ENCODE data around the gene METTL24. TPM values are rescaled to one million over a fixed set of nuclear protein-coding genes. Genes with fewer than 3 reads are reported as not detected.
"Not testable (repeated sequence)": the region's sequence is repeated elsewhere in the genome, so short reads cannot be mapped to it uniquely, and the experiment has no call there.

Gene METTL24
- polyA plus RNA-seq, 1 donor = 14.7 TPM

- no peak for DNase-seq
Observed at GRCh38 chr6:110269623-110270022, 88.5 kb downstream of the METTL24 start.

- DNase-seq = no peak
Observed at GRCh38 chr6:110266996-110267395, 91.2 kb downstream of the METTL24 start.

- no peak for DNase-seq
Observed at GRCh38 chr6:110265273-110265672, 92.9 kb downstream of the METTL24 start.

GRCh38 chr6:110256366-110256765 lies 101.8 kb downstream of the METTL24 start:
- DNase-seq = no peak

GRCh38 chr6:110255211-110255750 lies 102.9 kb downstream of the METTL24 start:
- DNase-seq = peak; percentile 46

- DNase-seq = no peak
Observed at GRCh38 chr6:110250838-110251237, 107.3 kb downstream of the METTL24 start.

GRCh38 chr6:110250058-110250457 lies 108.1 kb downstream of the METTL24 start:
- DNase-seq = no peak

- no peak for DNase-seq
Observed at GRCh38 chr6:110246900-110247546, 111.1 kb downstream of the METTL24 start.

- no peak for DNase-seq
Observed at GRCh38 chr6:110246378-110246777, 111.8 kb downstream of the METTL24 start.

GRCh38 chr6:110244621-110245020 lies 113.5 kb downstream of the METTL24 start:
- not testable (repeated sequence) for DNase-seq

- no peak for DNase-seq
Observed at GRCh38 chr6:110239526-110240274, 118.4 kb downstream of the METTL24 start.

GRCh38 chr6:110236007-110236406 lies 122.1 kb downstream of the METTL24 start:
- DNase-seq = not testable (repeated sequence)

- no peak for DNase-seq
Observed at GRCh38 chr6:110233770-110234374, 124.3 kb downstream of the METTL24 start.

- DNase-seq = no peak
Observed at GRCh38 chr6:110232450-110232849, 125.7 kb downstream of the METTL24 start.

GRCh38 chr6:110226261-110226660 lies 131.9 kb downstream of the METTL24 start:
- DNase-seq = no peak

- no peak for DNase-seq
Observed at GRCh38 chr6:110221738-110222137, 136.4 kb downstream of the METTL24 start.

GRCh38 chr6:110217266-110217665 lies 140.9 kb downstream of the METTL24 start:
- DNase-seq = no peak

- no peak for DNase-seq
Observed at GRCh38 chr6:110216140-110216539, 142.0 kb downstream of the METTL24 start.

GRCh38 chr6:110214338-110214737 lies 143.8 kb downstream of the METTL24 start:
- no peak for DNase-seq

- DNase-seq = no peak
Observed at GRCh38 chr6:110211753-110212152, 146.4 kb downstream of the METTL24 start.

- DNase-seq = no peak
Observed at GRCh38 chr6:110207652-110208051, 150.5 kb downstream of the METTL24 start.

GRCh38 chr6:110201151-110201884 lies 156.8 kb downstream of the METTL24 start:
- DNase-seq = no peak
